ENCODE measurements around the gene MAD1L1. TPM values are rescaled to one million over a fixed set of nuclear protein-coding genes. Genes with fewer than 3 reads are reported as not detected.

The MAD1L1 gene
- total RNA-seq, 4 donors from 2014 or later = 22.3 to 56.6 (median 35.0) TPM

DNA sequence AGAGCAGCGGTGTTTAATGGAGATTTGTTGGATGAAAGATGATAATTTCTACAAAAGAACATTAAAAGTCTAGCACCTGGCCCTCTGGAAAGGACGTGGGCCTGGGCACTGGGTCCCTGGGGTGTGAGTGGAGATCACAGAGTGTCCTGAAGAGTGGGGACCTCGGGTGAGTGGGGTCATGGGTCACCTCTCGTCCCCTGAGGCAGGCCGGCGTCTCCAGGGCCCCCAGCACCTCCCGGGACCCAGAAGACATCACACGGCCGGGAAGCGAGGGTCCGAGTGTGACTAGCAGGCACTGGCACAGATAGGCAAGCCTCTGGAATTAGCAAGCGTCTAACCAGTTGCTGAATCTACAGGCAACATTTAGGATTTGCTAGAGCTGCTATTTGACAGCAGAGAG lies 257.2 kb downstream of the MAD1L1 start:
- WGBS, 2 donors (ENCODE audit: low coverage in 1 of 2) = 60 to 100% methylated on average over 1 of the region's 12 CpGs
- no peak for TF ChIP-seq POLR2A (IDR thresholded peaks at IDR 0.05)
- TF ChIP-seq EP300 (IDR thresholded peaks at IDR 0.05) = no peak
- TF ChIP-seq POLR2AphosphoS5 (IDR thresholded peaks at IDR 0.05) = no peak
- TF ChIP-seq, protein P1, sequence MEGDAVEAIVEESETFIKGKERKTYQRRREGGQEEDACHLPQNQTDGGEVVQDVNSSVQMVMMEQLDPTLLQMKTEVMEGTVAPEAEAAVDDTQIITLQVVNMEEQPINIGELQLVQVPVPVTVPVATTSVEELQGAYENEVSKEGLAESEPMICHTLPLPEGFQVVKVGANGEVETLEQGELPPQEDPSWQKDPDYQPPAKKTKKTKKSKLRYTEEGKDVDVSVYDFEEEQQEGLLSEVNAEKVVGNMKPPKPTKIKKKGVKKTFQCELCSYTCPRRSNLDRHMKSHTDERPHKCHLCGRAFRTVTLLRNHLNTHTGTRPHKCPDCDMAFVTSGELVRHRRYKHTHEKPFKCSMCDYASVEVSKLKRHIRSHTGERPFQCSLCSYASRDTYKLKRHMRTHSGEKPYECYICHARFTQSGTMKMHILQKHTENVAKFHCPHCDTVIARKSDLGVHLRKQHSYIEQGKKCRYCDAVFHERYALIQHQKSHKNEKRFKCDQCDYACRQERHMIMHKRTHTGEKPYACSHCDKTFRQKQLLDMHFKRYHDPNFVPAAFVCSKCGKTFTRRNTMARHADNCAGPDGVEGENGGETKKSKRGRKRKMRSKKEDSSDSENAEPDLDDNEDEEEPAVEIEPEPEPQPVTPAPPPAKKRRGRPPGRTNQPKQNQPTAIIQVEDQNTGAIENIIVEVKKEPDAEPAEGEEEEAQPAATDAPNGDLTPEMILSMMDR (IDR thresholded peaks at IDR 0.05) = no peak
- H3K4me3 ChIP-seq = no peak overlapping the region
- H3K36me3 ChIP-seq = peaks cover 0 to 61% of the 10 kb centered on the region in 2 donors
- no peak overlapping the region for H3K27ac ChIP-seq
- H3K4me1 ChIP-seq = no peaks in the 10 kb centered on the region
- H3K9me3 ChIP-seq = no peaks in the 10 kb centered on the region
- ATAC-seq = no peak
- H3K27me3 ChIP-seq = no peaks in the 10 kb centered on the region

DNA sequence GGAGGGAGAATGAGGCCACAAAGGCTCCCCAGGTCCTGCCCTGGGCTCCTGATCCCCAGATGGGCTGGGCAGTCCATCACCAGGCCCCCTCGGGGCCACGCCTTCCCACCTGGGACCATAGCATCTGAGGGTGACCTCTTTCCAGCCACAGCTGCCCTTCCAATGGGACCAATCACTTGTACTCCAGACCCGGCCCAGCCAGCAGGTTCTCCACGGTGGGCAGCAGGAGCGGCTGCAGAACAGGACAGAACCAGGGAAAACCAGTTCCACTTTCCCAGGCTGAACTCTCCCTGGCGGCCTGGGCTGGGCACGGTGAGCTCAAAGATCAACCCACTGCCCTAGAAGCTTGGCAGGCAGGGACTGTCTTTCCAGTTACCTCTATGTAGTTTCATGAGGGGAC lies 257.6 kb downstream of the MAD1L1 start:
- no peak overlapping the region for H3K4me3 ChIP-seq
- no peak for ATAC-seq
- H3K9me3 ChIP-seq = no peaks in the 10 kb centered on the region
- TF ChIP-seq EP300 (IDR thresholded peaks at IDR 0.05) (no peak), POLR2A (IDR thresholded peaks at IDR 0.05) (no peak), POLR2AphosphoS5 (IDR thresholded peaks at IDR 0.05) (no peak)
- TF ChIP-seq, protein P1 (IDR thresholded peaks at IDR 0.05) = no peak
- H3K4me1 ChIP-seq = no peaks in the 10 kb centered on the region
- H3K27ac ChIP-seq = no peak overlapping the region
- H3K27me3 ChIP-seq = no peaks in the 10 kb centered on the region
- H3K36me3 ChIP-seq = peaks cover 0 to 57% of the 10 kb centered on the region in 2 donors
- no CpG with 5 or more reads among the region's 7 CpGs for WGBS, 2 donors (ENCODE audit: low coverage in 1 of 2)

DNA sequence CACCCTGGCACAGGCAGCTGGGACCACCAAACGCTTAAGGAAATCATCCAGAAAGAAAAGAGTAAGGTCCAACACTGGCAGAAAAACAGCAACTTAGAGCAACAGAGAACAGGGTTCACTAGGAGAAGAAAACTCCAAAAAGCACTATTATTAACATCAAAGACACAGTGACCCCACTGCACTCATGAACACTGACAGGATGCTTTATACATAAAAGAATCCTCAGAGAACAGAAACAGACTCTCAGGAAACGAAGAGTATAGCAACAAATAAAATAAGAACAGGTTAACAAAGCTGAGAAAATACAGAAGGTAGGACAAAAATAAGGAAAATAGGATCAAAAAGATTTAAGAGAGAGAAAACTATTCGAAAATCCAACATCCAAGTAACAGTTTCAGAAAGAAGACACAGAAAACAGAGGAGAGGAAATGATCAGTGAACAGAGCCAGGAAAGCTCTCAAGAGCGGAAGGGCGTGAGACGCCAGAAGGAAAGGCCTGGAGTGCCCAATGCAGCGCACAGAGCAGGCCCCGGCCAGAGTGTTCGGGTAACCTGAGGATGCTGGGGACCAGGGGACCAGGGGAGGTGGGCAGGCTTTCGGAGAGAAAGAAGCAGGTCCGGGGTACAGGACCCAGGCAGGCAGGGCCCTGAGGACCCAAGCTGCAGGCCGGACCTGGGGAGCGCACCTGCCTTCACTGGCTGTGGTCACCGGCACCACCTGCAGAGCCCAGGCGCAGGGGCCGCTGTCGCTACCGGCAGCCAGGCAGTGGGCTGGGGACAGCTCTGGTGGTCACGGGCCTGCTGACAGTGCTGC lies 258.2 kb downstream of the MAD1L1 start:
- Histone ChIP-seq H3K9me3 (no peaks in the 10 kb centered on the region), H3K27ac (no peak overlapping the region), H3K36me3 (peaks cover 0 to 50% of the 10 kb centered on the region in 2 donors), H3K4me3 (no peak overlapping the region), H3K4me1 (no peaks in the 10 kb centered on the region), H3K27me3 (no peaks in the 10 kb centered on the region)
- WGBS, 2 donors (ENCODE audit: low coverage in 1 of 2) = 32 to 66% methylated on average over 3 to 10 of the region's 19 CpGs
- TF ChIP-seq, protein P1 (IDR thresholded peaks at IDR 0.05) = no peak
- TF ChIP-seq EP300 (IDR thresholded peaks at IDR 0.05) (no peak), POLR2AphosphoS5 (IDR thresholded peaks at IDR 0.05) (no peak), POLR2A (IDR thresholded peaks at IDR 0.05) (no peak)
- no peak for ATAC-seq

DNA sequence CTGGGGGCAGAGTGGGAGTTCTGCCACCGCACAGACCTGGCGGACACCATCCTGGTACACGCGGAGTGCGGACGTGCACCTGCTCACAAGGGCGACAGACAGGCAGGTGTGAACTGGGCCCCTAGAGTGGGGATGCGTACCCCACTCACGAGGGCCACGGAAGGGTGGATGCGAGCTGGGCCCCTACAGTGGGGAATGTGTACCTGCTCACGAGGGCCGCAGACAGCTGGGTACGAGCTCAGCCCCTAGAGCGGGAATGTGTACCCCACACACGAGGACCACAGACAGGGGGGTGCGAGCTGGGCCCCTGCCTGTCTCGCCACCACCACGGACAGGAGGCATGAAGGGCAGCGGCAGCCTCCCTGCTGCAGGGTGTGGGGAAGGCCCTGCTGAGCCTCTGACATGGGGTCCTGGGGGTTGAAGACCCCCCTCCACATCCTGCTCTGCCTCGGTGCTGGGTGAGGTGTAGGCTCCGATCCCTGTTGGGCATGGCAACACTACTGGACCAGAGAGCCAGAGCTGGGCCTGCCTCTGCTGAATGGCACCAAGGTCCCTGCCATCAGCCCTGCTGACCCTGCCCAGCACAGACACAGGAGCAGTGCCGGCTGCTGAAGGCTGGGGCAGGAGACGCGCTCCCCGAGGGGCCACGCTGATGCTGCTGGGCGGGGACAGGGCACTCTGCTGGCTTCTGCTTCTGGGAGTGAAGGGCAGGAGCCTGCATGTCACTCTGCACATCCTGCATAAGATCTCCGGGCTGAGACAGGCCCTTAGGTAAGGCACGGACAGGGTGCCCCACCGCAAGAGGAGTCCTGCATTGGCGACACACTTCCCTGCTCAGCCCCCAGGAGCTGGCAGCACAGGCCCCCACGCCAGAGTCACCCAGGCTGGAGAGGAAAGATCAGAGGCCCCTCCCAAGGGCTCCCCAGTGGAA lies 259.2 kb downstream of the MAD1L1 start:
- WGBS, 2 donors (ENCODE audit: low coverage in 1 of 2) = 90% methylated on average over 2 of the region's 33 CpGs; no CpG with 5 or more reads in 1 of the 2 donors
- Histone ChIP-seq H3K27me3 (no peaks in the 10 kb centered on the region), H3K9me3 (no peaks in the 10 kb centered on the region), H3K36me3 (peaks cover 0 to 41% of the 10 kb centered on the region in 2 donors), H3K27ac (no peak overlapping the region), H3K4me3 (no peak overlapping the region), H3K4me1 (no peaks in the 10 kb centered on the region)
- peak; percentile 29 for ATAC-seq
- TF ChIP-seq EP300 (IDR thresholded peaks at IDR 0.05) (no peak), POLR2A (IDR thresholded peaks at IDR 0.05) (no peak), POLR2AphosphoS5 (IDR thresholded peaks at IDR 0.05) (no peak)
- TF ChIP-seq, protein P1 (IDR thresholded peaks at IDR 0.05) = no peak
